NCI-H226 (cell line): Measurements from ENCODE around the gene KLHL22.

ENCODE experiments used
- DNase-seq: peaks from one replicate; pipeline ENCODE4 v3.0.0-alpha.2; 2015

Gene KLHL22

DNA sequence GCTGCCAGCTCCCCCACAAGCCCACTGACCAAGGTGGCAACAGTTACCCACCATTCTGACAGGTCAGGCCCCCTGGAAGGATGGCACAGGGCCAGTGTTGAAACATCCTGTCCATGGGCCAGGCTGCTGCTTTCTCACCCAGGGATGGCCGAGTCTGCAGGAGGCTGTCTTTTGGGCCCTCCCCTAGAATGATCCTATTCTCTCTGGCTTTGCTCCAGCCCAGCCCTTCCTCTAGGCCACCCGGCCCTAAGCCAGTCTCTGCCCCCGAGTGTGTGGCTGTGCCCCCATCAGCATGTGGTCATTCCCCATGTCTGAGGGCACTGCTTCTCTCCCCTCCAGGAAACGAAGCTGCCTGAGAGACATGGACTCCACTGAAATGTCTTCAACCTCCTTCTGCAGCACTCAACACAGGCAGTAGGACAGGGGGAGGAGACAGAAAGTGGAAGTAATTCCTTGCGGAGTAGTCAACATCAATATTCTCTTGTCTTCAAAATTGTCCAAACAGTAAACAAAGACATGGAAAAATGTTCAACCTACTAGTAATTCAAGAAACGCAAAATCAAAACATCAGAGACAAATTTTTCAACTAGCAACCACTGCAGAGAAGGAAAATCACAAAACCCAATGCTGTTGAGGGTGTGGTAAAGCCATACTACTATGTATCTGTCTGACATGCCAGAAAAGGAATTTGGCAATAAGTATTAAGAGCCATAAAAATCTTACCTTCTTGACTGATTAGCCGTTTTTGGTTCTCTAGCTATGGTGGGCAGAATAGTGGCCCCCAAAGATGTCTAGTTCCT lies 52.9 kb downstream of the KLHL22 start:
- DNase-seq: no peak

DNA sequence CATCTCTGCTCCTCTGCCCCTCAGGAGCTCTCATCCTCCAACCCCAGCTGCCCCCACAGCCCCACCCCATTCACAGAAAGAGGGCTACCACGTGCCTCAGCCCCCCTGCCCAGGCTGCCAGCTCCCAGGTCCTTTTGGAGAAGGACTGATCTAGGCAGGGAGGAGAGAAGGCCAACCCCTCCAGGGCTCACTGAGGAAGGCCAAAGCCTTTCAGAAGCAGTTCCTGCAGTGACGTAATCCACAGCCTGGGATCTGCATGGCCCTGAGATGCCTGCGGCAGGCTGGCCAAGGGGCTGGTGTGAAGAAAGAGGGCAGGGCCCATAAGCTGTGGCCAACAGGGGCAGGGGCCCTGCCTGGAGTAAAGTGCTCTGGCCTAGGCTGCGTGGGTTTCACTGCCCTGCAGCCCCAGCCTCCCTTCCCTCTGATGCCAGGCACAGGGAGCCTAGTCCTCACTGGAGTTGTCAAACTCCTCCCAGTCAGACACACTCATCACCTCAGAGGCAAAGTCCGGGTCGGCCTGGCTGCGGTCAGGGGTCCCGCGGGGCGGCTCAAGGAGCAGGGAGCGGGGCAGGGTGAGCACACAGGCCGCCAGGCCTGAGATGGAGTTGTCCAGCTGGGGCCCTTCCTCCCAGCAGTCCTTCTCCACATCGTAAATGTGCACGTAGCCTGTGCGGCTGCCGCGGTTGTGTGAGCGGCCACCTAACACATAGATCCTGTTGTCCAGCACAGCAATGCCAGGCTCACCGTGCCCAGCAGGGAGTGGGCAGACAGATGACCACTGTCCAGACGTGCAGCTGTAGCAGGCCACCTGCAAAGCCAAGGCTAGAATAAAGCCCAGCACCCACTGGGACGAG lies 53.7 kb downstream of the KLHL22 start:
- DNase-seq: peak; percentile 27

DNA sequence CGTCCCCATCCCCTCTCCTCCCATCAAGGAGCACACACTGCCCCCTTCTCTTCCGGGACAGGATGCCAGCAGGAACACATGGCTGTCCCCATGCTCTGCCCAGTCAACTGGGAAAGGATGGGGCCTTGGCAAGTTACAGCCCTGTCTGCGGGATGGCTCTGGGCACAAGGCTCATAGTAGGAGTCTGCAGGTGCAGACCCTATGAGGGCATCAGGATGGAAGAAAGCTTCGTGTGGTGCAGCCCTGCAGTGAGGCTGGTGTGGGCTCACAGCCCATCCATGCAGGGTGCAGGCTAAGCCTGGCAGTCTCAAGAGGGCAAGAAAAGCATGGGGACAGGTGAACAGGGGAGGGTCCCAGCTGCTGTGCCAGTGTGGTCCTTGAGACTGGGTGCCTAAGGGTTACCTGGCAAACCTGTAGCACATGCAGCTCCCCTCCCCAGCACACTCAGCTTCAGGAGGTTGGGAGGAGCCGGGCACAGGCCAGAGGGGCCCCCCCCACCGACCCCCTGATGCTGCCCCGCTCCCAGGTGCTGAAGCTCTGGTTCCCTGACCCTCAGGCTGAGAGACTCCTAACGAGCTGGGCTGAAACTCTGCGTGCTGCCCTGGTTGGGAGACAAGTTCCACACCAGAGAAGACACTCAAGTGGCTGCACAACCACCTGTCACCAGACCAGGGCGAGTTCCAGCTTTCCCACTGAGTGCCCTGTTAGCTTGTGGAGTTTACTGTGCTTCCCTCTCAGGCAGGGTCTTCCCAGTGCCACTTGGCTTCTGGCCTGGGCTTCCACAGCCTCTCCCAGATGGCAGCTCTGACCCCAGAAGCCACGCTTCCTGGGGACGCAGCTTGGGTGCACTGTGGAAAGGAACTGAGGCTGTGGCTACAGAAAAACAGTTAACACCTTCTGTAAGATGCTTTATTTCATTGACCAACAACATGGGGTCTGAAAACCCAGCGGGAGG lies 54.7 kb downstream of the KLHL22 start:
- DNase-seq: no peak

DNA sequence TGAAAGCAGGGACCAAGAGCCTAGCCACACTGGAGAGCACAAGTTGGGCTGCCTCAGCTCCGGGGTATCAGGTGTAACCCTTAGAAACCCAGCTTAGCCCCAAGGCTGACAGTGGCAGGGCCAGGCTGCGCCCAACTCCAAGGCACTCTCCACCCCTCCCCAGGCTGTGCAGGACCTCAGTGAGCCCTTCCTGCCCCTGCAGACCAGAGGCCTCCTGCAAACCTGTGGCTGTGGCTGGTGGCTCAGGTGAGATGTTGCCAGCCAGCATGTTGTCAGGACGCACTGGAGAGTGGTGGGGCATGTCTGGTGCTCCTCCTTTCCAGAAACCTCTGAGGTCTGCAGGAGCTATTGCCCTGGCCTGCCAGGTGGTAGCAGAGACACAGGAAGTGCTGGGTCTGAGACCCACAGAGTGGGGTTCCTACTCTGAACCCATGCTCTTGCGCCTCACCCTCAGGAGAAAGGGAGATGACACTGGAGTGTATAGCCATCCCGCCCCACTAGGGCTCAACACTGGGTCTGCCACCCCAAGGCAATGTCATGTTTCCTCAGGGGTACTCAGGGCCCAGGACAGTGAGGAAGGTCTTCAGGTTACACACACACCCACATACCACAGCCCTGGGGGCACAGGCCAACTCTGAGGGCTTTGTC lies 55.5 kb downstream of the KLHL22 start:
- DNase-seq: no peak

DNA sequence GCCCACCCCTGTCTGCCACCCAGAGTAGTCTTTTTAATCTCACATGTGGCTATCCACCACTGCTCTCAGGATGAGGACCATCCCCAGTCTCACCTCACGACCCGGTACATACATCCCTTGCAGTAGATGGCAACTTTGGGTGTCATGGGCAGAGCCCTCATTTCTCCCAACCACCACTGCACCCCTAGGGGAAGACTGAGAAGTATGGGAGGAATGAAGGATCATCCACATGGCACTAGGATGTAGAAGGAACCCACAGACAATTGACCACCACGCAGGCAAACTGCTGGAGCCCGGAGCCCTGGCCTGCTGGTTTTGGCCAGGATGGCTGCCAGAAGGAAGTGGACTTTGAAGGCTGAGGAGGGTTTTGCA lies 56.1 kb downstream of the KLHL22 start:
- no peak for DNase-seq

DNA sequence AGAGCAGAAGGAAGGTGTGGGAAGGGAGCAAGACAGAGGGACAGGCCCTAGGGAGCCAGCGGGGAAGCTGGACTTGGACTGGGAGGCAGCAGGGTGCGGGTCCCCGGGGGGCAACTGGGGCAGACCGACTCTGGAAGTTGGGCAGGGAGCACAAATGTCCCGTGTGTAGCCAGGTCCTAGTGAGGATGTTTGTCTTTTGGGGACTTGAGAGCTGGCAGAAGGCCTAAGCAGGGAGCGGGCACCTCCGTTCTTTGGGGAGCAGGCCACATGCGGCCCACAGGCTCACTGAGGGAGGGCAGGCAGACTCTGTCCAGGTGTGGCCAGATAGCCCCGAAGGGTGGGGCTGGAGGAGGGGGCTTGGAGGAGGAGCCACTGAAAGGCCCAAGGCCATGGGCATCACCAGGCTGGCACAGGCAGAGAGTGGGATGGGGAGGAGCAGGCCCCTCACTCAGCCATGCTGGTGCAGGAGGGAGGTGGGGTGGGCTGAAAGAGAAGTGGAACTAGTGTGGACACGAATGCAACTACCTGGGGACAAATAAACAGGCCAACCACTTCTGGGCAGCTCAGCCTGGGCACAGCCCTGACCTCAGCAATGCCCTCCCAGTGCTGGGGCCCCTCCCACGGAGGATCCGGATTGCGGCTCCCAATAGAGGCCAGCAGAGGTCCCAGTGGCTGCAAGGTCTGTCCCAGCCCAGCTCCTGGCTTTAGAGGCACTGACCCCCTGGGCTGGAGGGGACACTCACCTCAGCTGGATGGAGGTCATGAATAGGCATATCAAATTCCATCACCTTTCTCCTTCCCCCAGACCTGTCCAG lies 56.7 kb downstream of the KLHL22 start:
- no peak for DNase-seq

DNA sequence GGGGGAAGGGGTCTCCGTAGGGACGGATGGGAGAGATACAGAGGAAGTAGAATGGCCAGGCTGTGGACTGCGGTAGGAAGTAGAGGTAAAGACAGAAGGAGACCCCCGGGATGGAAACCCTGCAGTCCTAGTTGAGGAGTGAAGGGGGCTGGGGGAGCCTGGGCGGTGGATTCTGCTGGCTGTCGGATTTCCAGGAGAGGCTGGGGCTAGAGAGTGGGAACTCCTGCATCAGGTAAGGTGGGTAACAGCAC lies 57.2 kb downstream of the KLHL22 start:
- DNase-seq: no peak

DNA sequence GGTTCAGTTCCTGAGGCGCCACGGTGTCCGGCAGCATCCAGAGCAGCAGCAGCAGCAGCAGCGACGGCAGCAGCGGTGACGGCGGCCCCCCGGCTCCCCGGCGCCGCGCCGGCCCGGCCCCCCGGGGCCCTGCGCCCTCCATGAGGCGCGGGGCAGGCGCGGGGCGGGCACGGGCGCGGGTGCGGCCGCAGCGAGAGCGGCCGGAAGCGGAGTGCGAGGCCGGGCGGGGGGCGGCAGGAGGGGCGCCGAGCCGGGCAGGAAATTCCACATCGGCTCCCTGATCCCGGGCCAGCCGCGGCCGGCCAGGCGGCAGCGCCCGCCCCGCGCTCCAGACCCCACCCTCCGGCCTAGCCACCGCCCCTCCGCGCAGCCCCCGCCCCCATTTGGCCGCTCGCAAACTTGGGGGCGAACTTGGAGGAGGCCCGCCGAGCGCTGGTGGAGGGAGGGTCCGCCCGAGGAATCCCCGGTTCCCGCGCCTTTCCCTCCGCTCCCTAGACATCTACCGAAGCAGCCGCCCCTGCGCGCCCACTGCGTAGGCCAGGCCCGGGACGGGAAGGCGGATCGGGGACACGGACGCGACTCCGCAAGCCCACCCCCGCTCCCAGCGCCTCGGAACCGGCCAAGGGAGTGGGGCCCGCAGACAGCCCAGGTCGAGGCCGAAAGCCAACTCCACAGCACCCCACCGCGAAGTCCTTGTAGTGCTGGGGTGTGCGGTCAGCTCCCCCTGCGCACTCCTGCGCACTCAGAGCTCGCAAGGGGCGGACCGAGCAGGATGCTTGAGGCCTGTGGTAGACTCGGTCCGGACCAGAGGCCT lies 57.8 kb downstream of the KLHL22 start, which contains the start of gene SCARF2:
Gene SCARF2 (minus strand): TSS at position 213 of the 814 bp plus-strand sequence. CDS start 71 bp downstream, at position 142.
- peak; percentile 26 for DNase-seq

DNA sequence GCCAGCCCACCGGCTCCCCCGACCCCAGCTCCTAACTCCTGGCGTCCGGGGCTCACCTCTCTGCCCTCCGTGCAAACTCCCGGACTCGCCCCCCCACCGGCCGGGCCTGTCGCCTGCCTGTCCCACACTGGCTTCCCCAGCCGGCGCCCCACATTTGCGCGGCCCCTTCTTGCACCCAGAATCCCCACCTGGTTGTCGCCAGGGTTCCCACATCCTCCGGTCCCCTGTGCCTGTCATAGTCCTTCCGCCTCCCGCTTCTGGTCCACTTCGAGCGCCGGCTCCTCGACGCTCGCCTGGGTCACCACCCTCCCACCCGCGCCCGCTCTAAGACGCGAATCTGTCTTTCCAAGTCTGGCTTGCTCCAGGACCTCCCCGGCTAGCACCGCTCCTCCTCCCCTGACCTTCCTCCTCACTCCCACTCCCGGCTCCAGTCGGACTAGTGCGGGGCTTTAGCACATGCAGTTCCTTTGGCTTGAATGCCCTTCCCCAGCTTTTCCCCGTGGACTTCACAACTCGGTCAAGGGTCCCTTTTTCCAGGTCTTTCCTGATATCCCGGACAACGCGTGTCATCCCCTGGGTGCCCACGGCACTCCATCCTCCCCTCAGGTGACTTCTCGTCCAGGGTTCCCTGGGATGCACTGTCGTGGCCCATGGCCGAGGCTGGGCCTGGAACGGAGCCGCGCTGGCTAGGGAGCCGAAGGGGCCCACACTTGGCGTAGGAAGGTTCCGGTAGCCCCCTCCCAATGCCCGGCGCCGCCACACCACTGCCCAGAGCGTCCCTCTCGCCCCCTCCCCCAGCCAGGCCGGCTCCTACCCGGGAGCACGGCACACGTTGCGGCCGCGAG lies 58.6 kb downstream of the KLHL22 start:
- DNase-seq: peak; percentile 2

DNA sequence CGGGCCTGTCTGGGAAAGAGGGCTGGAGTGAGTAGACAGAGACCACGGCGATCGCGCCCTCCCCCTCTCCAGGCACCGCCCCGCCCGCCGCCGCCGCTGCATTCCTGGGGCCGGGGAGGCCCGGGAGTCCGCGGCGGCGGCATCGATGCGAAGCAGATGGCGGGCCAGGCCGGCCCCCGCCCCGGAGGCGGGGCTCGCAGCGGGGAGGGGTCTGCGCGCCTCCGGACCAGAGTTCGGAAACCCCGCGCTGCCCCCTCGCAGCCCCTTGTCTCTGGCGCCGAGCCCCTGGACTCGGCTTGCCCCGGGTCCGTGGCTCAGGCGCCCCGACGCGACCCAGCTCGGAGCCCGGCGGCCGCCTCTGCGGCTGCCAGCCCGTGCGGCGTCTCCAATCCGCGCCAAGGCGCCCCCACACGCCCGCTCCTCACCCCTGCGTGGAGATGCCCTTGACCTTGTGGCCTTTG lies 59.3 kb downstream of the KLHL22 start:
- DNase-seq: no peak

DNA sequence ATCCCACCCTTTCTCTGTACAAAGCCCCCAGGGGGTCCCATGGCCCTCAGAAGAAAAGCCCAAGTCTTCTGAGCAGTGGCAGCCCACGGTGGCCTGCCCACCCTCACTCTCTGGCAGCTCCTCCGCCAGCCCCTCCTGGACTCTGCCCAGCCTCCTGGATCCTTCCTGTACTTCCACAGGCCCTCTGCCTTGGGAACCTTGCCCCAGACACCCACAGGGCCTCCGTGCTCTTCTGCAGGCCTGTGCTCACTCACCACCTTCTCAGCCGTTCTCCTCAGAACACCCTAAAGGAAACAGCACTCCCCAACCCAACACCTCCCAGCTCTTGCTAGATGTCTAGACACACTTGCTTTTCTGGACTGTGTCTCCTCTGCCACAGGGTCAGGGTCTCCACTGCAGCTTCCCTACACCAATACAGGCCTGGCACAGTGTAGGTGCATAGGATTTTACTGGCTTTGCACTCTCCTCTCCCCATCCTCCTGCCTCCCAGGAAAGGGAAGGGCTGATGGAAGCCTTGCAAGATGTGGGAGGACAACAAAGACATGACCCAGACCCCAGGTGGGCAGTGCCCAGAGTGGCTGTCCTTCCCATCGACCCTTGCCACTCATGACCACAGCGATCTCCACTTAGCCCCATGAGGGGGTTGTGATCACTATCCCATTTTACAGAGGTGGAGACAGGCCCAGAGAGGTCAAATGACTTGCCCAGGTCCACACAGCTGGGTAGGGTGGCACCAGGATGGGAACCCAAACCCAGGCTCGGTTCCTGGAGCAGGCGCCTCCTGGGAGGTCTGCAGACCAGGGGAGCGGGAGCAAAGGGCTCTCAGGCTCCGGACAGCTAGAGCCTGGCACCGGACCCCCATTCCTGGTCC lies 59.9 kb downstream of the KLHL22 start:
- no peak for DNase-seq

DNA sequence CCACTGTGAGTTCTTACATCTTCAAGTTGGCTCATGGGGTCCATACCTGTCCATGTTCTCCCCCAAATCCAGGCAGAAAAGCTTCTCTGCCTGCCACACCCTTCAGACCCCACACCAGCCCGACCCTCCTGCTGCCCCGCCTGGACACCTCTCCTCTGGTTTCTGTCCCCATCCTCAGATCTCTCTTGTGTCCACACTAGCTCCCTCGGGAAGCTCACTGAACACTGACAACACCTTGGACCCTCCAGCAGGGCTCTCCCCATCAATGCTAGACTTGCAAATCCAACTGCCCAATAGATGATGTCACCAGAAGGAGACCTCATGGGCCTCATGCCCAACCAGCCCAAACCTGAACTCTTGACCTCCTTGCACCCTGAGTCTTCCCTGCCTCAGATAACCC lies 60.8 kb downstream of the KLHL22 start:
- no peak for DNase-seq

DNA sequence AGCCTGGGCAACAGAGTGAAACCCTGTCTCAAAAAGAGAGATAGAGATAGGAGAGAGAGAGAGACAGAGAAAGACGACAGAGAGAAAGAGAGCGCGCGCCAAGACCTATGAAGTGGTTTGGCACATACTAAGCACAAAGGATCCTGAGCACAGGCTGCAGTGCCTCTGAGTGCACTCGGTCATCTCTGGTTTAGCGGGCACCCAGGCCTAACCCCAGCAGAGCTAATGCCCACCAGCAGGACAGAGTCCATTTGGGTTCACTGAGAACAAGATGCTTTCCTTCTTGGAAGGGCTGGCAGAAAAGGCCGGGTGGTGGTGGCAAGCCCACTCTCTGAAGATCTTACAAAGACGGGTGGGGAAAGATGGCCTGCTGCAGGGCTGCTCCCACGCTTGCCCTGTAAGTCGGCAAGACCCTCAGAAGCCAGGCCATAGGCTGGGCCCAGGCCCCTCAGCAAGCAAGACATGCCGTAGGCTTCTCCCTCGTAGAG lies 61.3 kb downstream of the KLHL22 start:
- DNase-seq: no peak

DNA sequence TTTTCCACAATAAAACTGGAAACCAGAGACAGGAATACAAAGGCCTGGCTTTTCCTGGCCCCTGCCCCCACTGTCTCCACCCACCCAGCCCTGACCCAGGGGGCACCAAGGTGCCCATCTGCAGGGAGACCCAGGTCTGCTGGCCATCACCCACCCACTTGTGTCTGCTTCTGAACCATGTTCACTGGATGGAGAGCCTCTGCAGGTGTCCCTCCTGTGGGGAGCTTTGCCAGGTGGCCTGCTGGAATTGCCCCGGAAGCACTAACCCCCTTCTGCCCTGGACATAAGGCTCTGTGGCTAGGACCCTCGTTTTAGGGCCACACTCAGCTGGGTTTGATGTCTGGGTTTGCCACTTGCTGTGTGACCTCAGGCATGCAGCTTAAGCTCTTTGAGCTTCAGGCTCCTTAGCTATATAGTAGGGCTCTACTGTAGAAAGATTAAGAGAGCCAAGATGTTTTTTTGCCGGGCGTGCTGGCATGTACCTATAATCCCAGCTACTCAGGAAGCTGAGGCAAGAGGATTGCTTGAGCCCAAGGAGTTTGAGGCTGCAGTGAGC lies 61.8 kb downstream of the KLHL22 start:
- DNase-seq: no peak

DNA sequence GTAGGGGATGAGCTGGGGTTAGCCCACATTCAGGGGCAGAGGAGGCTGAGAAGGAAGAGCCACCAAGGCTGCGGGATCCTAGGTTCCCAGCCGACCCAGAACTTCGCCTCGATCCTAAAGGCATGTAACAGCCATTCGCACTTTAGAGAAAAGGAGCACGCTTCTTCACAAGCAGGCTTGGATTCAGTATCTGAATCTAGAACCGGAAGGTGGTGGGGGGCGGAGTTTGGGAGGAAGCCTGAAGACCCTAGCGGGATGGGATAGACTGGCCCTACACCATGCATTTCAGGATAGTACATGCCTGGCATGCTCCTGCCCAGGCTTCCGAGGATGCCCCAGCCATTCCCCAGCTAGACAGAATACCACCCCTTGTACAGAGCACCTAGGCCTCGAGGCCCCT lies 62.4 kb downstream of the KLHL22 start:
- no peak for DNase-seq

DNA sequence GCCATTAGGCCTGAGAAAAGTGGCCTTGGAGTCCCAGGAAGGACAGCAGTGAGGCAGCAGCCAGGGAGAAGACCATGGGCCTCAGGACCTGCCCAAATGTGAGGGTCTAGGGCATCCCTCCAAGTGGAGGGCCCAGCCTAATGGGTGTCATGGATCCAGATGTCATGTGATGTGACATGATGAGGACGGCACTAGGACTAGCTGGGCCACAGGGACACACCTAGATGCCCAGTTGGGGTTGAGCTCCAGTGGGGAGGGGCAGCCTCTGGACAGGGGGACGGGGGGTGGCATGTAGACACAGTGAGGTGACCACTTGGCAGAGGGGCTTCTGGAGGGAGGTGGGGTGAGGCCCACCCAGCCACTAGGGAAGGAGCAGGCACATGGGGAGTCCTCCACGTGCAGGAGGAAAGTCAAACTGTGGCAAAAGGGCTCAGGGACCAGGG lies 63.3 kb downstream of the KLHL22 start:
- no peak for DNase-seq

DNA sequence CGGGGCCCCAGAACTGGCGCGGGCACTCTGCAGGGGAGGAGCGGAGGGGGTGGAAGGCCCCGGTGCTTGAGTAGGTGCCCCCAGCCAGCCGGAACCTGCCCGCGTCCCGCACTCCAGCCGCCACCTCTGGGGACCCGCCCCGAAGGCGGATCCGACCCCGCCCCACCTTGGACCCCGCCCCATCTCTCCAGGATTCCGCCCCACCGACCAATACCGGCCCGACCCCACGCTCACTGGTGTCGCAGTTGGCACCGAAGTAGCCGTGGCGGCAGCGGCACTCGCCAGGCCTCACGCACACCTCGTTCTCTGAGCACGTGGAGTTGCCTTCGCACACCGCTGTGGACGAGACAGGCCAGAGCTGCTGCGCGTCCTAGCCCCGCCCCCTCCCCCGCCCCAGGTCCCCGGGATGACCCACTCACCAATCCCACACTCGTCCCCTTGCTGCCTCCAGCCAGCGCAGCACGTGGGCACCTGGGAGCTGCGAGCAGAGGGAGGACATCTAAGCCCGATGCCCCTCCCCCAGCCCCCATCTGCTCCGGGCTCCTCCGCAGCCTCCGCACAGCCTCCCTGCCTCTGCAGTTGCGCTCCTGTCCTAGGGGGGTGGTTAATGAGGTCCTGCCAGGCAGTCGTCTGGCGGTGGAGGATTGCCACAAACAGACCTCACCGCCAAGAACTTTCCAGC lies 63.9 kb downstream of the KLHL22 start:
- DNase-seq: no peak
